Measurements from ENCODE around the gene ICAM1. TPM values are rescaled to one million over a fixed set of nuclear protein-coding genes. Genes with fewer than 3 reads are reported as not detected.

ICAM1 gene
- total and polyA plus RNA-seq, 2 of the 13 experiments (the other 11 are each of a cell fraction or from before 2014, with no cell fraction given), result 37.9 to 98.4 TPM

DNA sequence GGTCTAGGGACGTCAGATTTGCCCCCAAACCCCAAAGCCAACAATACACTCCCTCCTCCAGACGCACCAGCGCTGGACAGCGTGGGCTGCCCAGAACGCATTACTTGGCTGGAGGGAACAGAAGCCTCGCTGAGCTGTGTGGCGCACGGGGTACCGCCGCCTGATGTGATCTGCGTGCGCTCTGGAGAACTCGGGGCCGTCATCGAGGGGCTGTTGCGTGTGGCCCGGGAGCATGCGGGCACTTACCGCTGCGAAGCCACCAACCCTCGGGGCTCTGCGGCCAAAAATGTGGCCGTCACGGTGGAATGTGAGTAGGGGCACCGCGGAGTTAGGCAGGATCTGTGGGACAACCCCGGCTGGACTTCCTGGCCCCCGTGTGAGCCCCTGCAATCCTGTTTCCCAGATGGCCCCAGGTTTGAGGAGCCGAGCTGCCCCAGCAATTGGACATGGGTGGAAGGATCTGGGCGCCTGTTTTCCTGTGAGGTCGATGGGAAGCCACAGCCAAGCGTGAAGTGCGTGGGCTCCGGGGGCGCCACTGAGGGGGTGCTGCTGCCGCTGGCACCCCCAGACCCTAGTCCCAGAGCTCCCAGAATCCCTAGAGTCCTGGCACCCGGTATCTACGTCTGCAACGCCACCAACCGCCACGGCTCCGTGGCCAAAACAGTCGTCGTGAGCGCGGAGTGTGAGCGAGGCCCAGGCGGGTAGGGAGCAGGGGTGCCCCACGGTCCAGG is 22.9 kb downstream of the ICAM1 start:
- Histone ChIP-seq H3K4me1 (ENCODE audit: insufficient read depth, low read length) (peaks cover 49% of the 10 kb centered on the region), H3K27ac (ENCODE audit: extremely low read length, insufficient read depth, low read length) (no peak overlapping the region), H3K79me2 (ENCODE audit: insufficient read depth, low read length) (no peaks in the 10 kb centered on the region), H3K4me2 (ENCODE audit: low read depth, low read length) (no peak overlapping the region), H3K27me3 (ENCODE audit: control insufficient read depth in 1 of 2, insufficient read depth in 2 of 2, low read length in 2 of 2) (peaks cover 0 to 20% of the 10 kb centered on the region in 2 experiments; a peak in 3 of 5 replicates), H3K9me3 (ENCODE audit: low read length) (no peaks in the 10 kb centered on the region), H4K20me1 (ENCODE audit: insufficient read depth, low read length) (no peaks in the 10 kb centered on the region), H2AFZ (ENCODE audit: low read length) (no peak overlapping the region), H3K9ac (ENCODE audit: insufficient read depth, low read depth, low read length) (no peak overlapping the region), H3K36me3 (replicated peaks in 1 of 2; ENCODE audit: control insufficient read depth in 1 of 2, insufficient read depth in 2 of 2, low read length in 2 of 2) (no peaks in the 10 kb centered on the region), H3K4me3 (replicated peaks in 1 of 3; ENCODE audit: insufficient read depth in 1 of 3, low read depth in 2 of 3, low read length in 3 of 3) (no peak overlapping the region)
- ChIA-PET POLR2A (no interaction called here), CTCF (ENCODE audit: low intra/inter-chr PET ratio, low total read pairs) (no interaction called here)
- no peak for FAIRE-seq
- ATAC-seq, result no peak
- TF ChIP-seq CHD2 (IDR thresholded peaks at IDR 0.05; ENCODE audit: low read depth, low read length) (no peak), ZNF839 (CRISPR knock-in tag; IDR thresholded peaks at IDR 0.05; ENCODE audit: borderline replicate concordance) (no peak), TAF1 (CRISPR knock-in tag; IDR thresholded peaks at IDR 0.05) (no peak), ARNT (IDR thresholded peaks at IDR 0.05) (no peak), ZNF317 (CRISPR knock-in tag; IDR thresholded peaks at IDR 0.05) (no peak), ZNF121 (CRISPR knock-in tag; IDR thresholded peaks at IDR 0.05) (no peak), GTF2F1 (IDR thresholded peaks at IDR 0.05; ENCODE audit: low read length) (no peak), FOSL2 (CRISPR knock-in tag; IDR thresholded peaks at IDR 0.05) (no peak), RORA (CRISPR knock-in tag; IDR thresholded peaks at IDR 0.05) (no peak), HMG20A (CRISPR knock-in tag; IDR thresholded peaks at IDR 0.05; ENCODE audit: borderline replicate concordance) (no peak), MEF2D (CRISPR knock-in tag; IDR thresholded peaks at IDR 0.05) (no peak), HOXD1 (CRISPR knock-in tag; IDR thresholded peaks at IDR 0.05) (no peak), ZNF768 (CRISPR knock-in tag; IDR thresholded peaks at IDR 0.05) (no peak)
- no TSS peak for BruUV-seq (replicated peaks)
- intact Hi-C loops (cut with micrococcal nuclease; ENCODE audit: unreplicated experiment), result loop anchor here (2.0 kb wide), 1 partner anchor 39 kb away; the partner anchor contains the start of gene RAVER1
- no peak for DNase-seq (ENCODE audit: low spot score)
- in situ Hi-C loops (cut with HindIII; ENCODE audit: extremely low pct_ligation_motif_present, low pct_unique_long_range_greater_than_20kb), result no loop called here
- WGBS (ENCODE audit: low lambda C conversion rate), result 96% methylated on average over 14 of the region's 49 CpGs

Data from HepG2 (cell line).